Measurements from ENCODE around the gene BCL2L13.

The BCL2L13 gene

DNA sequence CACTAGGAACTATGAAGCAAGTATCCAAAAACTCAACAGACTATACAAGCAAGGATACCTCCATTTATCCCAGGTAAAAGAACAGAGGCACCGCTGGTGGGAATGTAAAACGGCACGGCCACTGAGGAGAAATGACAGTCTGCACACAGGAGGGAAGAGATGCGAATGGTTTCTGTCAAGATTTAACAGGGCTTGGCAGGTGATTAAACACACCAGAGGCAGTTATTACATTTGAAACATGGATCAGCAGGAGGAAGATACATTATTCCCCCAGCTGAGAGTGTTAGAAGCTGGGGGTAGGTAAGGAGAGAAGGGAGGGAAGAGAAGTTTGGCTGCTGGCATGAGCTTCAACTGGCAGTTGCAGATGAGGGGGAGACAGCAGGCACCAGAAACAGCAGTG lies 40.2 kb upstream of the BCL2L13 start:
- TF ChIP-seq, protein P1, sequence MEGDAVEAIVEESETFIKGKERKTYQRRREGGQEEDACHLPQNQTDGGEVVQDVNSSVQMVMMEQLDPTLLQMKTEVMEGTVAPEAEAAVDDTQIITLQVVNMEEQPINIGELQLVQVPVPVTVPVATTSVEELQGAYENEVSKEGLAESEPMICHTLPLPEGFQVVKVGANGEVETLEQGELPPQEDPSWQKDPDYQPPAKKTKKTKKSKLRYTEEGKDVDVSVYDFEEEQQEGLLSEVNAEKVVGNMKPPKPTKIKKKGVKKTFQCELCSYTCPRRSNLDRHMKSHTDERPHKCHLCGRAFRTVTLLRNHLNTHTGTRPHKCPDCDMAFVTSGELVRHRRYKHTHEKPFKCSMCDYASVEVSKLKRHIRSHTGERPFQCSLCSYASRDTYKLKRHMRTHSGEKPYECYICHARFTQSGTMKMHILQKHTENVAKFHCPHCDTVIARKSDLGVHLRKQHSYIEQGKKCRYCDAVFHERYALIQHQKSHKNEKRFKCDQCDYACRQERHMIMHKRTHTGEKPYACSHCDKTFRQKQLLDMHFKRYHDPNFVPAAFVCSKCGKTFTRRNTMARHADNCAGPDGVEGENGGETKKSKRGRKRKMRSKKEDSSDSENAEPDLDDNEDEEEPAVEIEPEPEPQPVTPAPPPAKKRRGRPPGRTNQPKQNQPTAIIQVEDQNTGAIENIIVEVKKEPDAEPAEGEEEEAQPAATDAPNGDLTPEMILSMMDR (IDR thresholded peaks at IDR 0.05; ENCODE audit: low read depth, low read length, missing control alignments) = no peak
- H3K4me3 ChIP-seq (ENCODE audit: low read depth, low read length) = no peak overlapping the region
- DNase-seq (ENCODE audit: low read depth) = no peak

DNA sequence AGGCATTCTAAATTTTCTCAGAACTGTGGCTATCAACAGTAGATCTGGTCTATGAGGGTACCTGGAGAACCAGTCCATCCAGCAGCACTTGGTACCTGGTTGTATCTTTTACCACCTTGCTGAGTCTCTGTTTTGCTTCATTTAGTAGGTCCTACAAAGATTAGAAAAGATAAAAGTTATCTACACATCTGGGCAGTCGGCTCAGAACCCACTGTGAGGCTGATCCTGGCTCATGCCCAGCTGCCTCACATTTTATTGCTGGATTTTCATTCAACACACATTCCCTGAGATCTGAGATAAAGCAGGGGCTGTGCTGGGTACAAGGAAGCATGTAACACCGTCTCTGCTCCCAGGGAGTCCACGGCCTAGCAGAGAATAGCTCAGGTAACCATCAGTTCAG lies 37.5 kb upstream of the BCL2L13 start:
- TF ChIP-seq, protein P1 (IDR thresholded peaks at IDR 0.05; ENCODE audit: low read depth, low read length, missing control alignments) = no peak

DNA sequence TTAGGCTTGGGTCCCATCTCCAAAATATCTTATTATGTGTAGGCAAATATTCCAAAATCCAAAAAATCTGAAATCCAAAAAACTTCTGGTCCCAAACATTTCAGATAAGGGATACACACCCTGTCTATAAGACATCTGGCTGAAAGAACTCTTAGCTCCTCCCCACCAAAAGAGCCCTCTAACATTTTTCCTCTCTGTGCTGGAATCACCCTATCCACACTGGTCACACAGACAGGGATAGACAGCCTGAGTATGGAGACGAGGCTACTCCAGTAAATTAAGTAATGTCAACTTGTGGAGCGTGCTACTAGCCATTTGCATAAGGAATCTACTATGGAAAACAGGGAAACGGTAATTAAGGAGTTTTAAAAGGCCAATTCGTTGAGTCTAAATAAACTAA lies 34.9 kb upstream of the BCL2L13 start:
- TF ChIP-seq, protein P1 (IDR thresholded peaks at IDR 0.05; ENCODE audit: low read depth, low read length, missing control alignments) = no peak
- no peak overlapping the region for H3K4me3 ChIP-seq (ENCODE audit: low read depth, low read length)
- no peak for DNase-seq (ENCODE audit: low read depth)

More for the DNA sequence above, 37.5 kb upstream of the BCL2L13 start:
- DNase-seq (ENCODE audit: low read depth) = no peak
- no peak overlapping the region for H3K4me3 ChIP-seq (ENCODE audit: low read depth, low read length)

DNA sequence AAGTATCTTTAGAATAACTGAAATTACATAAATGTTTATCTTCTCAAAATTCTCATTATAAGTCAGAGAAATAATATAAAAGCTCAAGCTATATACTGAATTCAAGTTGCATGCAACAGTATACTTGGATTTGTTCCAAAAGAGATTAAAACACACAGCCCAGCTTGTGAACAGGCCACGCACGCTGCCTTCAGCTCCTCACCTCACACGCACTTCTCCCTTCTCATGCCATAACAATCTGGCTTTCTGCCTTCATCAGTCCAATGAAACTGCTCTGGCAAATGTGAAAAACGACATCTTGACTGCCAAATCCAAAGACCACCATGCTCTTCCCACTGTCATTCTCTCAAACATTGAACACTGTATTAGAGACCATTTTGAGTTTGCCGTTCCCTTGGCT lies 32.1 kb upstream of the BCL2L13 start:
- no peak for DNase-seq (ENCODE audit: low read depth)
- TF ChIP-seq, protein P1 (IDR thresholded peaks at IDR 0.05; ENCODE audit: low read depth, low read length, missing control alignments) = no peak
- H3K4me3 ChIP-seq (ENCODE audit: low read depth, low read length) = no peak overlapping the region

DNA sequence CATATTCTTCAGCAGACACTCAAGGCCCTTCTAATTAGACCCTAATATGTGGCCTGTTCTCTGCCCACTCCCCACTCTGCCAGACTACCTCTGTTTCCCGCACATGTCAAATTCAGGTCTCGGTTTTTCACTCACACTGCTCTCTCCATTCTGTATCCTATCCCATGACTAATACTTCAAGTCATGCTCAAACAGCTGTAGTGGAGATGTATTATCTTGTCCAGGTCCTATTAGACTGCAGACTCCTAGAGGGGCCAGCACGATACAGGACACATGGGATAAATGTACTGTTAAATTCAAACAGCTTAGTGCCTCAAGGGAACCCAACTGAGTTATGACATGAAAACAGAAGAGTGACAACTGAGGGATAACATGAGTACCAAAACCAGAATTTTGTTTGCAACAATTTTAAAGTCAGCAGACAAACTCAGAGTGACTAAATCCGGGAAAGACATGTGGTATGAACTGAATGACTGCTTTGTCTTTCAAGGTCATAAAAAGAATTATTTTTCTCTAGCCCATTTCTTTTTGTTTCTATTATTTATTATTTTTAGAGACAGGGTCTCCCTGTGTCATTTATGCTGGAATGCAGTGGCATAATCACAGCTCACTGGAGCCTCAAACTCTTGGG lies 30.6 kb upstream of the BCL2L13 start:
- DNase-seq (ENCODE audit: low read depth) = no peak
- TF ChIP-seq, protein P1 (IDR thresholded peaks at IDR 0.05; ENCODE audit: low read depth, low read length, missing control alignments) = no peak
- no peak overlapping the region for H3K4me3 ChIP-seq (ENCODE audit: low read depth, low read length)

DNA sequence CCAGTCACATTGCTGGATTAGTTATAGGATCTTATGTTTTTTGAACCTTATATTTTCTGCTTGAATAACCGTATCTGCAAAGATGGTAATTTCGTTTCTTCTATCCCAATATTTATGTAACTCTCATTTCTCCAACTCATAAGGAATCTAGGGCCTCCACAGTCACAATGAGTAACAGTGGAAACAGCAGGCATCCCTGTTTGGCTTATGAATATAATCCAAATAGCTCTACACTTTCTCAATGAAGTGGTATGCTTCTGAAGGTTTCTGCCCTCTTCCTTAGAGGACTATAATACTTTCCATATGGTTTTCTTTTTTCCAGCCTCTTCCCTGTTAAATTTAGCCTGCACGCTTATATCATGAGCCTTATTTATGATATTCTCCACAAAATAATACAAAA lies 26.5 kb upstream of the BCL2L13 start:
- H3K4me3 ChIP-seq (ENCODE audit: low read depth, low read length) = no peak overlapping the region
- TF ChIP-seq, protein P1 (IDR thresholded peaks at IDR 0.05; ENCODE audit: low read depth, low read length, missing control alignments) = no peak
- DNase-seq (ENCODE audit: low read depth) = no peak

DNA sequence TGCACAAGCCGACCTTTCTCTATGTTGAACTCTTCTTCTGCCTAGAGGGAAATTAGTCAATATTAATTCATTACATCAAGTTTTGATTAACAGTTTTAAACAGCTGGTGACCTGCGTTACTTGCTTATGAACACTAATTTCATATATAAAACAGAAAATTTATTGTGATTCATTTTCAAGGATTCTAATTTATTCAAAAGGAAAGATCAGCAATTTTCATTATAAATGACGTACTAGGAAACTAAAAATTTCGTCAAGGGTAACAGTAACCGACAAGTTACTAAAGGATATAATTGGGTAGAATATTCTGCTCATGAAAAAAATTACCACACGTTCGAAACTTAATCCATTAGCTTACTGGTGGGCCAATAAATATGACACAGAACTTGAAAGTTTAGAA lies 25.3 kb upstream of the BCL2L13 start:
- DNase-seq (ENCODE audit: low read depth) = no peak
- TF ChIP-seq, protein P1 (IDR thresholded peaks at IDR 0.05; ENCODE audit: low read depth, low read length, missing control alignments) = no peak
- no peak overlapping the region for H3K4me3 ChIP-seq (ENCODE audit: low read depth, low read length)

All from GM12864 (cell line).